ENCODE measurements around the gene SFXN3. TPM values are rescaled to one million over a fixed set of nuclear protein-coding genes. Genes with fewer than 3 reads are reported as not detected.

SFXN3 gene
- total and polyA plus RNA-seq, 2 experiments from 2014 or later, result 93.6 to 102 TPM

GRCh38 chr10:101018118-101018599 lies 12.9 kb upstream of the SFXN3 start:
- Histone ChIP-seq H3K4me1 (ENCODE audit: insufficient read depth) (peaks cover 12% of the 10 kb centered on the region), H4K20me1 (ENCODE audit: insufficient read depth, poor library complexity, severe bottlenecking) (no peaks in the 10 kb centered on the region), H2AFZ (no peak overlapping the region), H3K4me2 (peak overlapping the region; percentile 69), H3K79me2 (no peaks in the 10 kb centered on the region), H3K27ac (no peak overlapping the region), H3K36me3 (replicated peaks; ENCODE audit: insufficient read depth, low read depth) (no peaks in the 10 kb centered on the region), H3K9me3 (ENCODE audit: low read depth) (no peaks in the 10 kb centered on the region), H3K27me3 (peaks cover 4% of the 10 kb centered on the region), H3K9me2 (replicated peaks; ENCODE audit: insufficient read depth) (no peaks in the 10 kb centered on the region), H3K4me3 (no peak overlapping the region)
- DNase-seq (ENCODE audit: low spot score), result no peak
- WGBS (ENCODE audit: low lambda C conversion rate, missing lambda C conversion rate), result 49% methylated on average over 15 of the region's 20 CpGs
- TF ChIP-seq EZH2 (IDR thresholded peaks at IDR 0.05; ENCODE audit: borderline replicate concordance), result no peak
- no peak for TF ChIP-seq CTCF (IDR thresholded peaks at IDR 0.05; ENCODE audit: poor library complexity)
- no peak for TF ChIP-seq EZH2phosphoT487 (IDR thresholded peaks at IDR 0.05; ENCODE audit: low read depth, severe bottlenecking, unreplicated experiment)

- 19% methylated on average over 42 of the region's 45 CpGs for WGBS (ENCODE audit: low lambda C conversion rate, missing lambda C conversion rate)
- H3K9me2 ChIP-seq (replicated peaks; ENCODE audit: insufficient read depth), result no peaks in the 10 kb centered on the region
- peaks cover 4% of the 10 kb centered on the region for H3K27me3 ChIP-seq
- no peaks in the 10 kb centered on the region for H4K20me1 ChIP-seq (ENCODE audit: insufficient read depth, poor library complexity, severe bottlenecking)
- H3K9me3 ChIP-seq (ENCODE audit: low read depth), result no peaks in the 10 kb centered on the region
- H3K79me2 ChIP-seq, result no peaks in the 10 kb centered on the region
- H3K4me3 ChIP-seq, result no peak overlapping the region
- peak overlapping the region; percentile 69 for H3K4me2 ChIP-seq
- peak; percentile 94 for DNase-seq (ENCODE audit: low spot score)
- no peaks in the 10 kb centered on the region for H3K36me3 ChIP-seq (replicated peaks; ENCODE audit: insufficient read depth, low read depth)
- no peak overlapping the region for H3K27ac ChIP-seq
- H2AFZ ChIP-seq, result no peak overlapping the region
- TF ChIP-seq CTCF (IDR thresholded peaks at IDR 0.05; ENCODE audit: poor library complexity), result peak; percentile 89
- TF ChIP-seq EZH2phosphoT487 (IDR thresholded peaks at IDR 0.05; ENCODE audit: low read depth, severe bottlenecking, unreplicated experiment), result no peak
- H3K4me1 ChIP-seq (ENCODE audit: insufficient read depth), result peaks cover 9% of the 10 kb centered on the region
Observed at GRCh38 chr10:101018600-101019439, 12.2 kb upstream of the SFXN3 start.

- no peaks in the 10 kb centered on the region for H3K9me3 ChIP-seq (ENCODE audit: low read depth)
- TF ChIP-seq CTCF (IDR thresholded peaks at IDR 0.05; ENCODE audit: poor library complexity) (no peak), EZH2phosphoT487 (IDR thresholded peaks at IDR 0.05; ENCODE audit: low read depth, severe bottlenecking, unreplicated experiment) (no peak), EZH2 (IDR thresholded peaks at IDR 0.05; ENCODE audit: borderline replicate concordance) (no peak)
- H3K4me3 ChIP-seq, result no peak overlapping the region
- H3K9me2 ChIP-seq (replicated peaks; ENCODE audit: insufficient read depth), result no peaks in the 10 kb centered on the region
- peaks cover 9% of the 10 kb centered on the region for H3K4me1 ChIP-seq (ENCODE audit: insufficient read depth)
- H3K27me3 ChIP-seq, result peaks cover 4% of the 10 kb centered on the region
- 53% methylated on average over 2 of the region's 2 CpGs for WGBS (ENCODE audit: low lambda C conversion rate, missing lambda C conversion rate)
- no peak for DNase-seq (ENCODE audit: low spot score)
- peak overlapping the region; percentile 69 for H3K4me2 ChIP-seq
- no peak overlapping the region for H3K27ac ChIP-seq
- no peaks in the 10 kb centered on the region for H4K20me1 ChIP-seq (ENCODE audit: insufficient read depth, poor library complexity, severe bottlenecking)
- H2AFZ ChIP-seq, result no peak overlapping the region
- no peaks in the 10 kb centered on the region for H3K36me3 ChIP-seq (replicated peaks; ENCODE audit: insufficient read depth, low read depth)
- H3K79me2 ChIP-seq, result no peaks in the 10 kb centered on the region
Observed at GRCh38 chr10:101019440-101019703, 11.7 kb upstream of the SFXN3 start.
